Endothelial cell of hepatic sinusoid (primary cell): ENCODE data around the gene MRTFA.
"Not testable (repeated sequence)": the region's sequence is repeated elsewhere in the genome, so short reads cannot be mapped to it uniquely, and the experiment has no call there.

ENCODE experiments used
- in situ Hi-C: cut with HindIII; loops from 2 replicates; pipeline ENCODE4 v1.10.0; 2017; ENCODE audit warnings: low sequenced_read_pairs

The MRTFA gene

GRCh38 chr22:40636380-40637182, at the start of gene MRTFA:
TSS of gene MRTFA (minus strand) at chr22:40636719.
- in situ Hi-C loops: loop anchor here (25.0 kb wide), 1 partner anchor 199 kb away; no protein-coding TSS in a partner anchor

GRCh38 chr22:40685406-40685805, 48.9 kb upstream of the MRTFA start:
- in situ Hi-C loops: no loop called here

GRCh38 chr22:40684728-40685127, 48.2 kb upstream of the MRTFA start:
- in situ Hi-C loops: no loop called here

GRCh38 chr22:40681451-40681850, 44.9 kb upstream of the MRTFA start:
- in situ Hi-C loops: no loop called here

GRCh38 chr22:40680819-40681183, 44.3 kb upstream of the MRTFA start:
- in situ Hi-C loops: no loop called here

GRCh38 chr22:40679964-40680818, 43.7 kb upstream of the MRTFA start:
- in situ Hi-C loops: no loop called here

GRCh38 chr22:40679249-40679963, 42.9 kb upstream of the MRTFA start, which contains the start of gene MCHR1:
TSS of gene MCHR1 (plus strand) at chr22:40679484. CDS start at chr22:40679653, 169 bp downstream.
- in situ Hi-C loops: no loop called here

GRCh38 chr22:40678493-40679248, 42.2 kb upstream of the MRTFA start:
- in situ Hi-C loops: no loop called here

- in situ Hi-C loops: no loop called here
These were observed 40.1 kb upstream of the MRTFA start for GRCh38 chr22:40676644-40677043.

GRCh38 chr22:40676166-40676565, 39.6 kb upstream of the MRTFA start:
- in situ Hi-C loops: not testable (repeated sequence)

GRCh38 chr22:40674274-40674673, 37.8 kb upstream of the MRTFA start:
- in situ Hi-C loops: no loop called here

GRCh38 chr22:40673017-40673416, 36.5 kb upstream of the MRTFA start:
- in situ Hi-C loops: no loop called here

- in situ Hi-C loops: no loop called here
These were observed 35.4 kb upstream of the MRTFA start for GRCh38 chr22:40671796-40672360.

GRCh38 chr22:40671369-40671768, 34.9 kb upstream of the MRTFA start:
- in situ Hi-C loops: no loop called here

GRCh38 chr22:40670058-40670457, 33.5 kb upstream of the MRTFA start:
- in situ Hi-C loops: no loop called here

GRCh38 chr22:40668611-40669411, 32.3 kb upstream of the MRTFA start:
- in situ Hi-C loops: no loop called here

- in situ Hi-C loops: no loop called here
These were observed 29.8 kb upstream of the MRTFA start for GRCh38 chr22:40666151-40666848.

GRCh38 chr22:40665312-40665711, 28.8 kb upstream of the MRTFA start:
- in situ Hi-C loops: no loop called here

- in situ Hi-C loops: no loop called here
These were observed 25.2 kb upstream of the MRTFA start for GRCh38 chr22:40661671-40662070.
